Ovary (tissue), 3 donors: ENCODE results near the gene WWTR1.

Experiments
- CTCF ChIP-seq, 3 donors: fragments of 450-650 bp in 2 of 3; fragments of 200-600 bp in 1 of 3; IDR thresholded peaks; one replicate each; pipeline versions ENCODE4 v1.5.1 to v1.8.0; 2016 to 2022; ENCODE audit warnings: antibody characterized with exemption in 3 of 3, mild to moderate bottlenecking in 1 of 3
- EP300 ChIP-seq: sonication (generic); formaldehyde crosslinking; IDR thresholded peaks from one replicate; pipeline ENCODE4 v1.6.1; 2017; ENCODE audit warnings: antibody characterized with exemption
- POLR2A ChIP-seq: fragments of 450-650 bp; IDR thresholded peaks from one replicate; pipeline ENCODE4 v1.6.1; 2017; ENCODE audit warnings: antibody characterized with exemption, mild to moderate bottlenecking, moderate library complexity
- donor health status: DM: no; HTN: no; CAD: no.

GRCh38 chr3:149612456-149612855 is 45.4 kb downstream of the WWTR1 start:
- TF ChIP-seq POLR2A: no peak
- TF ChIP-seq CTCF (IDR thresholded peaks at IDR 0.05): no peak
- TF ChIP-seq EP300: no peak
